ENCODE data around the gene KRTAP1-4.
"Not testable (repeated sequence)": the region's sequence is repeated elsewhere in the genome, so short reads cannot be mapped to it uniquely, and the experiment has no call there.

KRTAP1-4 gene

DNA sequence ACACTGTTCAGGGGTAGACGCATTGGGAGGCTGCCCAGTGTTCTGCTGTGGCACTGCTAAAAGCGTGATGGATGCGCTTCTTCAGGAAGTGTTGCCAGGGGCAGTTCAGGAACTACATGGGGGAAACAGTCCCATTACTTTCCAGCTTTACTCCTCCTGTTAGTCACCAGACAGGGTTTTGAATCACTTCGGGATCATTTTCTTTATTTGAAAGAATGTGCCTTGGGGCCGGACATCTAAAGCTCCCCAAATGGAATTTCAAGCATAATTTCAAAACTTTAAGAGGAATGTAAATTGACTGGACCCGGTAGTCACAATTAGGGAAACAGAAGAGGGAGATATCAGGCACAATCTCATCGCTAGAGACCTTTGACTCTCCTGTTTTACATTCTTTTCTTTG lies 18.4 kb upstream of the KRTAP1-4 start:
- DNase-seq (ENCODE audit: low read depth) = peak; percentile 96

- not testable (repeated sequence) for DNase-seq (ENCODE audit: low read depth)
Measured at GRCh38 chr17:41046735-41047465, 16.9 kb upstream of the KRTAP1-4 start, which contains the start of gene KRTAP2-1. Gene KRTAP2-1 (minus strand): TSS chr17:41047316. CDS start chr17:41047267, 49 bp downstream.

GRCh38 chr17:41042953-41043352 lies 13.0 kb upstream of the KRTAP1-4 start:
- no peak for DNase-seq (ENCODE audit: low read depth)

DNA sequence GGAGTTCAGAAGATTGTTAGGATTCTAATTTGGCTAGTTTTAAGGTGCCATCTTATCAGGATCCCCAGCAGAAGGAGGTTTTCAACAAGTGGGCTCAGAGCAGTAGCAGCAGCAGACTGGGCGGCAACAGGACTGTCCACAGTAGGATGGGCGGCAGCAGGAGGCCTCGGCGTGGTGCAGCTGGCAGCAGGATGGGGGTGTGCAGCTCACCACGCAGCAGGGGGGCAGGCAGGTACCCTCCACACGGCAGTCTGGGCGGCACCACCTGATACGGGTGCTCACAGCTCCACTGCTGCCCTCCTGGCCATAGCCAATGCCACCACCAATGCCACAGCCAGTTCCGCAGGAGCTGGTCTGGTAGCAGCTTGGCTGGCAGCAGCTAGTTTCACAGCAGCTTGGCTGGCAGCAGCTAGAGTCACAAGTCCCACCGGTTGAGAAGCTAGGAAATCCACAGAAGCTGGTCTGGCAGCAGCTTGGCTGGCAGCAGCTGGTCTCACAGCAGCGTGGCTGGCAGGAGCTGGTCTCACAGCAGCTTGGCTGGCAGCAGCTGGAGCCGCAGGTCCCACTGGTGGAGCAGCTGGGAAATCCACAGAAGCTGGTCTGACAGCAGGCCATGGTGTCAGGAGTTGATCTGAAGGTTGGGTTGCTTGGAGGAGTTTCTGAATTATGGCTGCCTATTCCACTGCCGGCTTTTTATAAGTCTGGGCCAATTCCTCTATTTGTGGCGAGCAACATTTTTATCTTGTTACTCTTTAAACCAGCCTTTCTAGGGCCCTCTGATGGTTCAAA lies 11.0 kb upstream of the KRTAP1-4 start, which contains the start of gene KRTAP1-1:
Gene KRTAP1-1, minus strand, starts transcription at position 668 of the 789 bp plus-strand sequence. Its CDS starts 53 bp downstream, at position 615.
- peak; percentile 31 for DNase-seq (ENCODE audit: low read depth)

DNA sequence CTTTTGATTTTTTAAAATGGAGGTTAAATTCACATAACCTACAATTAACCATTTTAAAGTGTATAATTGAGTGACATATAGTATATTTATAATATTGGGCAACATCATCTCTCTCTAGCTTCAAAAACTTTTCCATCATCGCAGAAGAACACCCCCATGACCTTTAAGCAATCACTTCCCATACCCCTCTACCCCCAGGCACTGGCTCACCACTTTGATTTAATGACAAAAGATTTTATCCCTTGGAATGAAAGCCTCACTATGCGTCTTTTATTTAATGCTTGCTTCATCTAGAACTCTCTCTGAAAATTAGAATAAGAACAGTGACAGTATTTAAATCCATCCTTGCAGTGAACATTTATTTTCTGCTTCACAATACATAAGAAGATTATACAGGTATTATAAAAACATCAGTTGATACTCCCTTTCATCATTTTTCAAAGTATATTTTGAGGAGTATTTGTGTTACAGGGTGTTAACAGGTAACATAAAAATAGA lies 7.9 kb upstream of the KRTAP1-4 start:
- DNase-seq (ENCODE audit: low read depth) = no peak

DNA sequence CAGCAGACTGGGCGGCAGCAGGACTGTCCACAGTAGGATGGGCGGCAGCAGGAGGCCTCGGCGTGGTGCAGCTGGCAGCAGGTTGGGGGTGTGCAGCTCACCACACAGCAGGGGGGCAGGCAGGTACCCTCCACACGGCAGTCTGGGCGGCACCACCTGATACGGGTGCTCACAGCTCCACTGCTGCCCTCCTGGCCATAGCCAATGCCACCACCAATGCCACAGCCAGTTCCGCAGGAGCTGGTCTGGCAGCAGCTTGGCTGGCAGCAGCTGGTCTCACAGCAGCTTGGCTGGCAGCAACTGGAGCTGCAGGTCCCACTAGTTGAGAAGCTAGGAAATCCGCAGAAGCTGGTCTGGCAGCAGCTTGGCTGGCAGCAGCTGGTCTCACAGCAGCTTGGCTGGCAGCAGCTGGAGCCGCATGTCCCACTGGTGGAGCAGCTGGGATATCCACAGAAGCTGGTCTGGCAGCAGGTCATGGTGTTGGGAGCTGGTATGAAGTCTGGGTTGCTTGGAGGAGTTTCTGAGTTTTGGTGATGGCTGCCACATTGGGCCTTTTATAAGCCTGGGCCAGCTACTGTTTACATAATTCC lies 4.4 kb upstream of the KRTAP1-4 start, which contains the start of gene KRTAP1-3:
Gene KRTAP1-3, minus strand, starts transcription at position 529 of the 590 bp plus-strand sequence. Its CDS starts 53 bp downstream, at position 476.
- DNase-seq (ENCODE audit: low read depth) = not testable (repeated sequence)

DNA sequence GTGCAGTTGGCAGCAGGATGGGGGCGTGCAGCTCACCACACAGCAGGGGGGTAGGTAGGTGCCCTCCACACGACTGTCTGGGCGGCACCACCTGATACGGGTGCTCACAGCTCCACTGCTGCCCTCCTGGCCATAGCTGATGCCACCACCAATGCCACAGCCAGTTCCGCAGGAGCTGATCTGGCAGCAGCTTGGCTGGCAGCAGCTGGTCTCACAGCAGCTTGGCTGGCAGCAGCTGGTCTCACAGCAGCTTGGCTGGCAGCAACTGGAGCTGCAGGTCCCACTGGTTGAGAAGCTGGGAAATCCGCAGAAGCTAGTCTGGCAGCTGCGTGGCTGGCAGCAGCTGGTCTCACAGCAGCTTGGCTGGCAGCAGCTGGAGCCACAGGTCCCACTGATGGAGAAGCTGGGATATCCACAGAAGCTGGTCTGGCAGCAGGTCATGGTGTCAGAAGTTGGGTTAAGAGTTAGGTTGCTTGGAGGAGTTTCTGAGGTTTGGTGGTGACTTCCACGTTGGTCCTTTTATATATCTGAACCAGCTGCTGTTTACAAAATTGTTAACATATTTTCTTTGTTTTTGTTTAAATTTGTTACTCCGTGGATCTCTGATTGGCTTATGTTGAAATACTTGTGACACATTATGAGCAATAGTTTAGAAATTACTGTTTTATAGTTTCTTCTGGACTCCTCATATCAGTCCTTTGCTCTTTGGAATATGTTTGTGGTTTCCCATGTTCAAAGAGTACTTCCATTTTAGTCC lies 3.1 kb downstream of the KRTAP1-4 start, which contains the start of gene KRTAP1-5:
Gene KRTAP1-5, minus strand, starts transcription at position 494 of the 757 bp plus-strand sequence. Its CDS starts 53 bp downstream, at position 441.
- peak; percentile 94 for DNase-seq (ENCODE audit: low read depth)

- DNase-seq (ENCODE audit: low read depth) = peak; percentile 41
Measured at GRCh38 chr17:41024697-41025096, 5.3 kb downstream of the KRTAP1-4 start.

- peak; percentile 49 for DNase-seq (ENCODE audit: low read depth)
Measured at GRCh38 chr17:41020336-41020735, 9.7 kb downstream of the KRTAP1-4 start.

- no peak for DNase-seq (ENCODE audit: low read depth)
Measured at GRCh38 chr17:41019415-41019814, 10.6 kb downstream of the KRTAP1-4 start.

DNA sequence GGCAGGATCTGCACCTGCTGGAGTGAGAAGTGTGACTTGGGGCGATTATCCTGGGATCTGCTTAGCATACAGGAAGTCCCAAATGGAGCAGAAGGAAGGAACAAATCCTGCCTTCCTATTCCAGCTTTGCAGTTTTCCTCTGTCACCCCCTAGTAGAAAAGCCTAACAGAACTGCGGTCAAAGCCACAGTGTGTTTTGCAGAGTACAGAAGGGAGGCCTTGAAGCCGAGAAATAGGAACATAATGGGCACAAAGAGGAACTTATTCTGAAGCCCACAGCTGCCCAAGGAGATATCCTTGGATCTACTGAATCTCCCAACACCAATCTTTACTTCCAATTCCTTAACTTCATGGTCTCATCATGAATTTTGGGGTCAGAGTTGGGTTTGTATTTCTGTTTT lies 11.5 kb downstream of the KRTAP1-4 start:
- DNase-seq (ENCODE audit: low read depth) = no peak

DNA sequence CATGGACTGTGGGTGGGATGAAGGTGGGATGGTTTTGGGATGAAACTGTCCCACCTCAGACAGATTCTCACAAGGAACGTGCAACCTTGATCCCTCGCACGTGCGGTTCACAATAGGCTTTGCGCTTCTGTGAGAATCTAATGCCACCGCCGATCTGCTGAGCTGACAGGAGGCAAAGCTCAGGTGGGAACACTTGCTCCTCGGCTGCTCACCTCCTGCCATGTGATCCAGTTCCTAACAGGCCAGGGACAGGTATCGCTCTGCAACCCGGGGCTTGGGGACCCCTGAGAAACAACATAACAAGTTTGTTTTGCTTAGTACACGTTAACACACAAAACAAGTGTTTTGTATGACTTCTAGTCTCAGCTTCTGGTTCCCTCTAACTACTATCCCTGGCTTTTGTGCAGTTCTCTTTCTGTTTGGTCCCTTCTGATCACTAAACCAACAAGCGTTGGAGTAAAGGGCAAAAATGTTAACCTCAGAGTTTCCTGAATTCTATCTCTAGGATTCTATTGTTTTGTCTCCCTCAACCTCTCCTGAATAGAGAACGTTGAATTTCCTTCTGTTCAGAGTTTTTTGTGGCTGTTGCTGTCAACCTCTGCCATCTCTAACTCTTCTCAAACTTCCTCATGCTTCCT lies 13.3 kb downstream of the KRTAP1-4 start:
- DNase-seq (ENCODE audit: low read depth) = no peak

DNA sequence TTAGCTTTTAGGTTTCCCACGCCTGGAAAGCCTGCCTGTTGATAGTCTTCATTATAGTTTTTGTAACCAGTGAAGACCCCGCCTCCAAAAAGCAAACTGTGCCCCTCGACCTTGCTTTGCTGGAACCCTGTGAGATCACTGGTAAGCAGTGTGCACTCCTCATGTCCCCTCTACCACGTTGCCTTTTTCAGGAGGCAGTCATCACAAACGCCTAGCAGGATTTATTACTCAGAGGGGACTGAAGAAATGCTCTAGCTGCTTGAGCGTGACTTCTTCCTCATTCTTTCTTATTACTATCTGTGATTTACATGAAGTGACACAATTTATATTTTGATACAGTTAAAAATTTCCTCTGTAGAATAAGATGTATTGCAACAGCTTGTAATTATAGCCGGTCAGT lies 14.5 kb downstream of the KRTAP1-4 start:
- DNase-seq (ENCODE audit: low read depth) = no peak

DNA sequence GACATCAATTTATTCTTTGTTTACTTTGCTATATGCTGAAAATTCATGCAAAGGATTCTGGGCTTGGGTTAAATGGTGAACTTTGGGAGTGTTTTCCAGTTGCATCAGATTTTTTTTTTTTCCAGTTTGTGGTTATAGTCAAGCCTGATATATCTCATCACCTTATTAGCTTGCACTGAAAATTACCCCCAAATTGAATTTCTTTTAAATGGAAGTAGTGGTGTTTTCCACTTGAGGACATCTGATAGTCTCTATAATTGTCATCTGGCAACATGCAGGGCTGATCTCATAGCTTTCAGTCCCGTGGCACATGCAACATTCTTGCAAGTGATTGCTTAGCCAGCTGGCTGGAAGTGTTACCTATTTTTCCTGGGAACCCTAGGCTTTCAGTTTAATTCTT lies 16.4 kb downstream of the KRTAP1-4 start:
- peak; percentile 67 for DNase-seq (ENCODE audit: low read depth)

GRCh38 chr17:41013181-41013580 lies 16.8 kb downstream of the KRTAP1-4 start:
- peak; percentile 81 for DNase-seq (ENCODE audit: low read depth)

DNA sequence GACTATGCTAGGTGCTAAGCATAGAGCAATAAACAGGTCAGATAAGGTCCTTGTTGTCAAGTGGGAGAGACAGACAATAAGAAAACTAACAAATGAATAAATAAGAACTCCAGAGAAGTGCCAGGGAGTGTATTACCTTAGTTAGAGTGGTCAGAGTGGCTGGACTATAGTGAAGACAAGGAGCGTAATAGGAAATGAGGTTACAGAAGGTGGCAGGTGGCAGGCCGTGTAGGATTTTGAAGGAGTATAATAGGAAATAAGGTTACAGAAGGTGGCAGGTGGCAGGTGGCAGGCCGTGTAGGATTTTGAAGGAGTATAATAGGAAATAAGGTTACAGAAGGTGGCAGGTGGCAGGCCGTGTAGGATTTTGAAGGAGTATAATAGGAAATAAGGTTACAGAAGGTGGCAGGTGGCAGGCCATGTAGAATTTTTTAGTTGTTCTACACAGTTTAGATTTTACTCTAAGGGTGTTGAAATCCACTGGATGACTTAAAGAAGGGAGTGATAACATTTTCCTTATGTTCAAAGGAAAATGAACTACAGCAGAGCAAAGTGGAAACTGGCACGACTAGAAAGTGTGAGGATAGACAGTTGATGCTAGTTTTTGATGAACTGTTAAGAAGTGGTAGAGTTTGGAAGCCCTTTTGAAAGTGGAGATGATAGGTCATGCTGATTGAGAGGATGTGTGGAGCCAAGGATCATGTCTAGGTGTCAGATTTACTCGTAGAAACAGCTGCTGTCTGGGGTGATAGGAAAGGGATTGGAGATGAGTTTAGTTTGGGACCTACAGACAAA lies 17.5 kb downstream of the KRTAP1-4 start:
- no peak for DNase-seq (ENCODE audit: low read depth)

- no peak for DNase-seq (ENCODE audit: low read depth)
Measured at GRCh38 chr17:41010441-41010840, 19.6 kb downstream of the KRTAP1-4 start.

- no peak for DNase-seq (ENCODE audit: low read depth)
Measured at GRCh38 chr17:41009936-41010335, 20.1 kb downstream of the KRTAP1-4 start.

GRCh38 chr17:41009301-41009760 lies 20.7 kb downstream of the KRTAP1-4 start:
- DNase-seq (ENCODE audit: low read depth) = peak; percentile 12

DNA sequence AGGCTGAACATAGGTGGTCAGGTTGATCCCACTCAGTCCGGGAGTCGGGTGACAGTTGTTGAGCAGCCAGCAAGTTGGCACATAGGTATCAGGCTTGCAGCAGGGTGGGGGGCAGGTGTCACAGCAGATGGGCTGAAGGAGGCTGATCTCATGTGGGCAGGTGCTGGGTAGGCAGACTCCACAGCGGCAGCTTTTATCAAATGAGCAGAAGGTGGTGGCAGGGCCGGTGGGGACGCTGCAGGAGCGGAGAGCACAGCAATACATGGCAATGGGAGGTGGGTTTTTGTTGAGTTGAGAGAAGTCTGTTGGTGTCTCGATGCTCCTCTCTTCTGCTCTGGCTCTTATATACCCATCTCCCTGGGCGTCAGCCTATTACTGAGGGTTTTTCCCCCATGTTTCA lies 21.2 kb downstream of the KRTAP1-4 start, which contains the start of gene KRTAP3-1:
Gene KRTAP3-1, minus strand, starts transcription at position 318 of the 400 bp plus-strand sequence. Its CDS starts 54 bp downstream, at position 264.
- no peak for DNase-seq (ENCODE audit: low read depth)
